AG10803 (cell line): ENCODE results near the gene CACNA1C.

Experiments
- DNase-seq: peaks from one replicate; pipeline ENCODE4 v3.0.0; 2010; ENCODE audit warnings: low read depth
- H3K4me3 ChIP-seq: 2 replicates; pipeline ENCODE4 v1.5.1; 2011; ENCODE audit warnings: mild to moderate bottlenecking, low read length, control low read depth
- CTCF ChIP-seq: conservative IDR thresholded peaks from 2 replicates; pipeline ENCODE4 v1.5.1; 2011; ENCODE audit warnings: mild to moderate bottlenecking, low read length, control low read depth, inconsistent platforms

Gene CACNA1C

GRCh38 chr12:2566161-2566560, 513.4 kb downstream of the CACNA1C start:
- no peak for DNase-seq
- no peak overlapping the region for H3K4me3 ChIP-seq
- no peak for TF ChIP-seq CTCF

- no peak for TF ChIP-seq CTCF
- H3K4me3 ChIP-seq: no peak overlapping the region
- DNase-seq: no peak
Observed at GRCh38 chr12:2567711-2568110, 514.9 kb downstream of the CACNA1C start.

GRCh38 chr12:2570562-2570961, 517.8 kb downstream of the CACNA1C start:
- no peak for DNase-seq
- TF ChIP-seq CTCF: no peak
- no peak overlapping the region for H3K4me3 ChIP-seq

GRCh38 chr12:2574355-2574935, 521.7 kb downstream of the CACNA1C start:
- H3K4me3 ChIP-seq: no peak overlapping the region
- no peak for DNase-seq
- no peak for TF ChIP-seq CTCF

- no peak overlapping the region for H3K4me3 ChIP-seq
- TF ChIP-seq CTCF: no peak
- DNase-seq: no peak
Observed at GRCh38 chr12:2575245-2575644, 522.5 kb downstream of the CACNA1C start.

GRCh38 chr12:2578211-2578610, 525.4 kb downstream of the CACNA1C start:
- no peak for TF ChIP-seq CTCF
- no peak for DNase-seq

GRCh38 chr12:2578772-2579171, 526.0 kb downstream of the CACNA1C start:
- TF ChIP-seq CTCF: no peak
- no peak overlapping the region for H3K4me3 ChIP-seq
- no peak for DNase-seq

More at GRCh38 chr12:2578211-2578610, 525.4 kb downstream of the CACNA1C start:
- no peak overlapping the region for H3K4me3 ChIP-seq
